ENCODE results near the gene R3HDM2.
"Not testable (repeated sequence)": the region's sequence is repeated elsewhere in the genome, so short reads cannot be mapped to it uniquely, and the experiment has no call there.

R3HDM2 gene

GRCh38 chr12:57320639-57321038 lies 110.2 kb downstream of the R3HDM2 start:
- DNase-seq = peak; percentile 25

GRCh38 chr12:57319678-57320469 lies 111.0 kb downstream of the R3HDM2 start:
- no peak for DNase-seq

GRCh38 chr12:57315681-57316080 lies 115.2 kb downstream of the R3HDM2 start:
- no peak for DNase-seq

GRCh38 chr12:57312287-57312686 lies 118.6 kb downstream of the R3HDM2 start:
- DNase-seq = peak; percentile 36

GRCh38 chr12:57309420-57309819 lies 121.4 kb downstream of the R3HDM2 start:
- no peak for DNase-seq

GRCh38 chr12:57300961-57301584 lies 129.8 kb downstream of the R3HDM2 start:
- DNase-seq = no peak

- DNase-seq = no peak
Observed at GRCh38 chr12:57299514-57300016, 131.3 kb downstream of the R3HDM2 start.

- DNase-seq = no peak
Observed at GRCh38 chr12:57296291-57296690, 134.6 kb downstream of the R3HDM2 start.

- DNase-seq = not testable (repeated sequence)
Observed at GRCh38 chr12:57282073-57282472, 148.8 kb downstream of the R3HDM2 start.

GRCh38 chr12:57280211-57281062 lies 150.4 kb downstream of the R3HDM2 start:
- DNase-seq = peak; percentile 21

- no peak for DNase-seq
Observed at GRCh38 chr12:57278465-57279381, 152.1 kb downstream of the R3HDM2 start.

GRCh38 chr12:57276935-57277563 lies 153.8 kb downstream of the R3HDM2 start:
- peak; percentile 67 for DNase-seq

GRCh38 chr12:57276233-57276632 lies 154.6 kb downstream of the R3HDM2 start:
- DNase-seq = not testable (repeated sequence)

- DNase-seq = no peak
Observed at GRCh38 chr12:57273516-57273915, 157.3 kb downstream of the R3HDM2 start.

- no peak for DNase-seq
Observed at GRCh38 chr12:57272337-57273151, 158.3 kb downstream of the R3HDM2 start.

- peak; percentile 38 for DNase-seq
Observed at GRCh38 chr12:57270966-57271470, 159.8 kb downstream of the R3HDM2 start.

GRCh38 chr12:57268264-57268663 lies 162.6 kb downstream of the R3HDM2 start:
- DNase-seq = no peak

GRCh38 chr12:57266681-57267080 lies 164.2 kb downstream of the R3HDM2 start:
- no peak for DNase-seq

- no peak for DNase-seq
Observed at GRCh38 chr12:57263096-57263495, 167.7 kb downstream of the R3HDM2 start.

- DNase-seq = no peak
Observed at GRCh38 chr12:57262126-57262822, 168.6 kb downstream of the R3HDM2 start.

Data from hematopoietic multipotent progenitor cell treated with erythropoietin and hydrocortisone succinate and interleukin-3 and kit ligand, for 6 days (in vitro differentiated cells).